GM12873 (cell line): ENCODE results near the gene PIGP.
A peak's percentile ranks its signal among the peaks of the same experiment; 100 is the strongest.

Experiments used
- TF ChIP-seq, protein P1 (sequence below): IDR thresholded peaks from 2 replicates; pipeline ENCODE4 v1.5.1; 2012; ENCODE audit warnings: low read depth, mild to moderate bottlenecking, moderate library complexity, low read length, control low read depth; ENCODE audit not compliant: insufficient read depth; ENCODE audit errors: missing control alignments

PIGP gene

DNA sequence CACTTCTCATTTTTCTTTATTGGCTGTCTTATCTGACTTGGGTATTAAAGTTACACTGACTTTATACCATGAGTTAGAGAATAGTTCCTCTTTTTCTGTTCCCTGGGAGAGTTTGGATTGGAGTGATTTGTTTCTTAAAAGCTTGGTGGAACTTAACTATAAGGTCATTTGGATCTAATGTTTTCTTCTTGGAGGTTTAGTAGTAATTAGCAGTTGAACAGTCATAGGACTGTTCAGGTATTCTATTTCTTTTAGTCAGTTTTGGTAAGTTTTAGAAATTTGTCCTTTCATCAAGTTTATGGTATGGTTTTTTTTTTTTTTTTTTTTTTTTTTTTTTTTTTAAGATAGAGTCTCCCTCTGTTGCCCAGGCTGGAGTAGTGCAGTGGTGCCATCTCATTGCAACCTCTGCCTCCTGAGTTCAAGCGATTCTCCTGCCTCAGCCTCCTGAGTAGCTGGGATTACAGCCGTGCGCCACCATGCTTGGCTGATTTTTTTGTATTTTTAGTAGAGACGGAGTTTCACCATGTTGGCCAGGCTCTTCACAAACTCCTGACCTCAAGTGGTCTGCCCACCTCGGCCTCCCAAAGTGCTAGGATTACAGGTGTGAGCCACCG, 6.4 kb upstream of the PIGP start:
- TF ChIP-seq, protein P1, sequence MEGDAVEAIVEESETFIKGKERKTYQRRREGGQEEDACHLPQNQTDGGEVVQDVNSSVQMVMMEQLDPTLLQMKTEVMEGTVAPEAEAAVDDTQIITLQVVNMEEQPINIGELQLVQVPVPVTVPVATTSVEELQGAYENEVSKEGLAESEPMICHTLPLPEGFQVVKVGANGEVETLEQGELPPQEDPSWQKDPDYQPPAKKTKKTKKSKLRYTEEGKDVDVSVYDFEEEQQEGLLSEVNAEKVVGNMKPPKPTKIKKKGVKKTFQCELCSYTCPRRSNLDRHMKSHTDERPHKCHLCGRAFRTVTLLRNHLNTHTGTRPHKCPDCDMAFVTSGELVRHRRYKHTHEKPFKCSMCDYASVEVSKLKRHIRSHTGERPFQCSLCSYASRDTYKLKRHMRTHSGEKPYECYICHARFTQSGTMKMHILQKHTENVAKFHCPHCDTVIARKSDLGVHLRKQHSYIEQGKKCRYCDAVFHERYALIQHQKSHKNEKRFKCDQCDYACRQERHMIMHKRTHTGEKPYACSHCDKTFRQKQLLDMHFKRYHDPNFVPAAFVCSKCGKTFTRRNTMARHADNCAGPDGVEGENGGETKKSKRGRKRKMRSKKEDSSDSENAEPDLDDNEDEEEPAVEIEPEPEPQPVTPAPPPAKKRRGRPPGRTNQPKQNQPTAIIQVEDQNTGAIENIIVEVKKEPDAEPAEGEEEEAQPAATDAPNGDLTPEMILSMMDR: peak; percentile 53

DNA sequence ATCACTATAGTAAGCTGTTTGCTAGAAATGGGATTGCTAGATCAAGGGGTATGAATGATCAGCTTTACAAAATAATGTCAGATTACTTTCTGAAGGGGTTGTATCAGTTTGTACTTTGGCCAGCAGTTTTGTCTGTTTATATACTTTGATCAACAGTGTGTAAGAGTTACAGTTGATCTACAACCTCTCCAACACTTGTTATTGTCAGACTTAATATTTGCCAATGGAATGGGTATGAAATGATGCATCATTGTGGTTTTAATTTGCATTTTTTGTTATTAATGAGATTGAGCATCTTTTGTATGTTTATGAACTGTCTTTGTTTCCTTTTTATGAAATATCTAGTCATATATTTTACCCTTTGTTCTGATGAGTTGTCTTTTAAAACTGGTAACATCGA, 4.5 kb upstream of the PIGP start:
- TF ChIP-seq, protein P1: no peak

DNA sequence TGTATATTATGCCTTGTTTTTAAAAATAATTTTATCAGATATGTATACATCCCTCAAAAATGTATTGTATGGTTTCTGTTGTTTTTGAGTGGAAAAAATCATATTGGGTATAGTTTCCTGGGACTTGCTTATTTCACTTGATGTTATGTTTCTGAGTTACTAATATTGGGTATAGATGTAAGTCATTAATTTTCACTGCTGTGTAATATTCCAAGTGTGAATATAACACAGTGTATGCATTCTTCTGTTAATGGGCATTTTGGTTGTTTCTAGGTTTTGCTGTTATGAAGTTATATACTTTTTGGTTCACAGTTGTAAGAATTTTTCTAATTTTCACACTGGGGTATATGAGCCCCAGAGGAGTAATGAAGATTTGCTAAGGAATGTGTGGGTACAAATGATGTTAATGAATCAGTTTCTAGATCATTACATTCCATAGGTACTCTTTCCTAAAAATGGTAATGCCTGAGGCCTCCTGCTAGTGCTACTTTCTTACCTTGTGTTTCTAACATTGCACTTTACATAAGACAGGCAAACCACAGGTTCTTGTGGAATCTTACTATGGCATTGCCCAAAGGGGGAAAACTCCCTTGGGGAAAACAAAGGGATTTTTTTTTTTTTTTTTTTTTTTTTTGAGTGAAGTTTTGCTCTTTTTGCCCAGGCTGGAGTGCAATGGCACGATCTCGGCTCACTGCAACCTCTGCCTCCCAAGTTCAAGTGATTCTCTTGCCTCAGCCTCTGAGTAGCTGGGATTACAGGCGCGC, 3.4 kb upstream of the PIGP start:
- TF ChIP-seq, protein P1: no peak

DNA sequence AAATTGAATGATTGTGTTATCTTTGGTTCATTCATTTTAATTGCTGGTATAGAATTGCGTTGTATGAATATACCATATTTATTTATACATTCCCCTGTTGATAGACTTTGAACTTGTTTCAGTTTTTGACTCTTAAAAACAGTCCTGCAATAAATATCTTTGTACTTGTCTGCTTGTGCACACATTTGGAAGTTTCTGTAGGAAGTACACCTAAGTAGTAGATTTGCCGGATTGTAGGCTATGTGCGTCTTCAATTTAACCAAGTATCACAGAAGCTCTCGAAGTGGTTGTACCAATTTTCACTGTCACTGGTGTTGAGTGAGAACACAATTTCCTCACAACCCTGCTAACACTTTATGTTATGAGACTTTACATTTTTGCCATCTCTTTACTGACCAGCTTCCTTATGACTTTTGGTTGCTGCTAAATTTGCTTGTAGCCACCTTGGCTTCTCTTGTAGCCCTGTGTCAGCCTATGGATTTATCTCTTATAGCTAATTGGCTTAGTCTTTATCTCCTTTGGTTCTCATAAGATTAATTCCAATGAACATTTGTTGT, 2.4 kb upstream of the PIGP start:
- TF ChIP-seq, protein P1: no peak

DNA sequence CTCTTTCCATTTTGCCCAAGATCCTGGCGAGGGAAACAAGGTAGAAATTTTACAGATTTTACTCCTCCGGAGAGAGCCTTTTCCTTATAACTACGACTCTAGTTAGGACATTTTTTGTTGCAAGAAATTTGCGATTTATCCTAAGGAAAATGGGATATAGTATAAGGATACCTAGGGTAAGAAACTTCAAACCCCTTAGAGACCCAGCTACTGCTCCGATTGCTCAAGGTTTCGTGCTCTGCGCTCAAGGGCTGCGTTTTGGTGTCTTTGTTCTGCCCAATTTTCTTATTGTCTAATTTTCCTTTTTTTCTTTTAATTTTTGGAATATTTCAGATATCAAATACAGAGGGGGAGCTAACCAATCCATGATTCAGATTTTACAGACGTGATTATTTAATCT, 1.7 kb upstream of the PIGP start:
- TF ChIP-seq, protein P1: no peak

DNA sequence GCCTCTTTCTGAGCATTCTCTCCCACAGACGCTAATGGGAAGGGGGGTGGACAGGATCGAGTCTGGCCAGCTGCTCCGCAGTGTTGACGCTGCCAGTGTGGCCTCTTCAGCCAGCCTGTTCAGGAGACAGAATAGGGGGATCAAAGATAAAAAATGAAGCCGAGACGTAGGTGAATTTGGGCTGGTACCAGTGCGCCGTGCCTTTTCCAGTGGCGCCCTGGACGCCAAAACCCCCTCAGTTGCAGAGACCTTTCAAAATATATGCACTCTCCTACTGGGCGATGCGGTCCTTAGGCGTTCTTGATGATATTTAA, 1.3 kb upstream of the PIGP start:
- TF ChIP-seq, protein P1: no peak

DNA sequence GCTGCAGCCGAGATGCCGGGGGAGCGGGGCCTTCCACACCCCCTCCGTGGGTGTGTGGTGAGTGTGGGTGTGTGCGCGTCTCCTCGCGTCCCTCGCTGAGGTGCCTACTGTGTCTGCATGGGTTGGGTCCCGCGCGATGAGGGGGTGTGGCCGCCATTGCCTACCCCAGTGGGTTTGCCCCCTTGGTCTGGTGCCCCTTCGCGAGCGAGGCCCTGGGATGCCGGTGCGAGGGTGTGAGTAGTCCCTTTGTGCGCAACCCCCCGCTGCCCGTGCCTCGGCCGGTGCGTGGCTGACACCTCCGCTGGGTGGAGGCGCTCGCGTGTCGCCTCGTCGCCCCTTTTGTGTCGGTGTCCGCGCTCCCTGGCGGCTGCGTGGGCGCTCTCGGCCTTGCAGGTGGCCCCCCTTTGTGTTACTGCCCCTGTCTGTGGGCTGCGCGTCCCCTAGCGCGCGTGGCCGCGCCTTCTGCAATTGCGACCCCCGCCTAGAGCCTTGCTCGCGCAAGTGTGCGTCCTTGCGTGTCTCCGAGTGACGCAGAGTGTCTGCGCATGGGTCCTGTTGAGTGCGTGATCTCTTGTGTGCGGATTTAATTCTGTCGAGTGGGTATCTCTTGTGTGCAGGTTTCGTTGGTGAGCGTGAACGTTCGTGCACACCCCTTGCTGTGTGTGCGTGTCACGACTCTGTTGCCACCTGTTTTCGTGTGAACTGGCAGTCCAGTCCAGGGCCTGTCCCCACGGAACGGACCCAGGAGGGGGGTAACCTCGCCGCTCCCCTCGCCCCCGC, 736 bp upstream of the PIGP start:
- TF ChIP-seq, protein P1: peak; percentile 28
